Endothelial cell of hepatic sinusoid (primary cell): ENCODE data around the gene SNX3.
"Not testable (repeated sequence)": the region's sequence is repeated elsewhere in the genome, so short reads cannot be mapped to it uniquely, and the experiment has no call there.

Experiments used
- in situ Hi-C: cut with HindIII; loops from 2 replicates; pipeline ENCODE4 v1.10.0; 2017; ENCODE audit warnings: low sequenced_read_pairs

SNX3 gene

GRCh38 chr6:108260809-108261569 is at the start of gene SNX3:
Gene SNX3 (minus strand): TSS chr6:108261040. CDS start chr6:108260921, 119 bp downstream.
- in situ Hi-C loops = no loop called here

- in situ Hi-C loops = no loop called here
Observed at GRCh38 chr6:108309844-108310243, 49.0 kb upstream of the SNX3 start.

GRCh38 chr6:108308641-108309040 is 47.8 kb upstream of the SNX3 start:
- in situ Hi-C loops = not testable (repeated sequence)

- in situ Hi-C loops = no loop called here
Observed at GRCh38 chr6:108304646-108305045, 43.8 kb upstream of the SNX3 start.

- in situ Hi-C loops = no loop called here
Observed at GRCh38 chr6:108302386-108302785, 41.5 kb upstream of the SNX3 start.

- in situ Hi-C loops = no loop called here
Observed at GRCh38 chr6:108295676-108296075, 34.8 kb upstream of the SNX3 start.

- in situ Hi-C loops = no loop called here
Observed at GRCh38 chr6:108294727-108295625, 34.1 kb upstream of the SNX3 start, which contains the start of gene AFG1L. Gene AFG1L (plus strand): TSS chr6:108295054. CDS start chr6:108295080, 26 bp downstream.

GRCh38 chr6:108294297-108294726 is 33.5 kb upstream of the SNX3 start:
- in situ Hi-C loops = no loop called here

- in situ Hi-C loops = no loop called here
Observed at GRCh38 chr6:108293527-108294296, 32.9 kb upstream of the SNX3 start.

GRCh38 chr6:108292561-108292960 is 31.7 kb upstream of the SNX3 start:
- in situ Hi-C loops = not testable (repeated sequence)

GRCh38 chr6:108291091-108291490 is 30.3 kb upstream of the SNX3 start:
- in situ Hi-C loops = no loop called here

- in situ Hi-C loops = no loop called here
Observed at GRCh38 chr6:108288742-108289141, 27.9 kb upstream of the SNX3 start.

GRCh38 chr6:108287373-108287772 is 26.5 kb upstream of the SNX3 start:
- in situ Hi-C loops = no loop called here

GRCh38 chr6:108286366-108286765 is 25.5 kb upstream of the SNX3 start:
- in situ Hi-C loops = no loop called here

- in situ Hi-C loops = no loop called here
Observed at GRCh38 chr6:108285381-108285780, 24.5 kb upstream of the SNX3 start.

- in situ Hi-C loops = no loop called here
Observed at GRCh38 chr6:108277831-108278230, 17.0 kb upstream of the SNX3 start.

- in situ Hi-C loops = no loop called here
Observed at GRCh38 chr6:108277295-108277694, 16.5 kb upstream of the SNX3 start.

GRCh38 chr6:108275976-108276375 is 15.1 kb upstream of the SNX3 start:
- in situ Hi-C loops = no loop called here

GRCh38 chr6:108274546-108274945 is 13.7 kb upstream of the SNX3 start:
- in situ Hi-C loops = no loop called here

- in situ Hi-C loops = not testable (repeated sequence)
Observed at GRCh38 chr6:108269955-108270354, 9.1 kb upstream of the SNX3 start.

- in situ Hi-C loops = no loop called here
Observed at GRCh38 chr6:108268845-108269244, 8.0 kb upstream of the SNX3 start.
